C4-2B (cell line): ENCODE results near the gene NBEAL2.

Experiments used
- H3K27ac ChIP-seq: fragments of 450-650 bp; 2 replicates; pipeline ENCODE4 v1.5.1; 2017
- ZFX ChIP-seq: fragments of 450-650 bp; IDR thresholded peaks from 2 replicates; pipeline ENCODE4 v1.6.1; 2017
- TF ChIP-seq, protein P1 (sequence below): fragments of 450-650 bp; conservative IDR thresholded peaks from 2 replicates; pipeline ENCODE4 v1.5.1; 2017; ENCODE audit warnings: mild to moderate bottlenecking

NBEAL2 gene

DNA sequence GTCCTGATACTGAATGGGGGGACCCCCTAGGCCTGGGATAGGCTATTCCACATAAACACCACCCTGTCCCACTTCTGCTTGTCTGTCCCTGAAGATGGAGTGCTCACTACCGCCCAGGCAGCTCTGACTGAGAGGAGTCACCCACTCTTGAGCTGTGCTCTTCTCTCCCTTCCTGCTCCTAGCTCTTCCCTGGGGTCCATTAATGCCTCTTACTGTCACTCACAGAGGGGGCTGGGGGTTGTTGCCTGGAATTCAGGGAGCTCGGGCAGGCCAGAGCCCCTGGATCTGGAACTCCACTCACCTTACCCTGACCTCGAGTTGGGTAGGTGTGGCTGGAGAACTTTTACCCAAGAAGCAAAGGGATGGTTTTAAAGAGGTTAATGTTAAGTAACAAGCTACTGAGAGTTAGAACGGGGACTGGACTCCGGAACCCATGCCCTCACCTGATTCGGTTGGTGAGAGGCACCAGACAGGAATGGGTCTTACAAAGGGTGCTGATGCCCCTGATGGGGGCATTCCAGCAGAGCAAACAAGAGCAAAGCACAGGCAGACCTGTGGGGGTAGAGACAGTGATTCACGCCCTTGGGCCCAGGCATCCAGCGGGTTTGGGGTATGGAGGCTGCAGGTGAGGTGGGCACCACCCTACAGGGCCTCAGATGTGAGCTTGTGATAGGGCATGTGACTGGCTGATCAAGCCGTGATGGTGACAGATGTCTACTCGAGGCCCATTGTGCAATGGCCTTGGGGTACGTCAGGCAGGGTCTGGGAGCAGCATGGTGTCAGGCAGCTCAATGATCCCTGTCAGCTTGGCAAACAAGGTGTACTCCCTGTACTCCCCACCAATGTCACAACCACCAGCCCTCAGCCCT is 5.4 kb downstream of the NBEAL2 start:
- TF ChIP-seq, protein P1, sequence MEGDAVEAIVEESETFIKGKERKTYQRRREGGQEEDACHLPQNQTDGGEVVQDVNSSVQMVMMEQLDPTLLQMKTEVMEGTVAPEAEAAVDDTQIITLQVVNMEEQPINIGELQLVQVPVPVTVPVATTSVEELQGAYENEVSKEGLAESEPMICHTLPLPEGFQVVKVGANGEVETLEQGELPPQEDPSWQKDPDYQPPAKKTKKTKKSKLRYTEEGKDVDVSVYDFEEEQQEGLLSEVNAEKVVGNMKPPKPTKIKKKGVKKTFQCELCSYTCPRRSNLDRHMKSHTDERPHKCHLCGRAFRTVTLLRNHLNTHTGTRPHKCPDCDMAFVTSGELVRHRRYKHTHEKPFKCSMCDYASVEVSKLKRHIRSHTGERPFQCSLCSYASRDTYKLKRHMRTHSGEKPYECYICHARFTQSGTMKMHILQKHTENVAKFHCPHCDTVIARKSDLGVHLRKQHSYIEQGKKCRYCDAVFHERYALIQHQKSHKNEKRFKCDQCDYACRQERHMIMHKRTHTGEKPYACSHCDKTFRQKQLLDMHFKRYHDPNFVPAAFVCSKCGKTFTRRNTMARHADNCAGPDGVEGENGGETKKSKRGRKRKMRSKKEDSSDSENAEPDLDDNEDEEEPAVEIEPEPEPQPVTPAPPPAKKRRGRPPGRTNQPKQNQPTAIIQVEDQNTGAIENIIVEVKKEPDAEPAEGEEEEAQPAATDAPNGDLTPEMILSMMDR: no peak
- no peak for TF ChIP-seq ZFX

DNA sequence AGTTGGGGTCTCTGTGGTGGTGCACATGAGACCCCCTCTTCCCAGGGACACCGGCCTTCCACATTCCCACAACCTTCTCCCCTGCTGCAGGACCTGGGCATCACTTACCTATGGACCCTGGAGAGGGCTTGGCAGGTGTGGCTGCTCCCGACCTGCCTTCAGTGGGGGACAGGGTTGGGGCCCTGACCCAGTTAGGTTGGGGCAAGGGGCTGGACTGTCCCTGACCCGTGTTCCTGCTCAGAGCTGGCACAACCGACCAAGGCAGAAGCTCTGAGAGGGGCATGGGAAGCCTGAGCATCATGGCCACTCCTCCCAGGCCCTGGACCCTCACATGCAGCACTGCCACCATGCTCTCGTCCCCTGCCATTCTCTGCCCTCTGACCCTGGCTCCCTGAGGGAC is 6.1 kb downstream of the NBEAL2 start:
- no peak overlapping the region for H3K27ac ChIP-seq
- TF ChIP-seq, protein P1: no peak
- no peak for TF ChIP-seq ZFX

More for the DNA sequence above, 5.4 kb downstream of the NBEAL2 start:
- no peak overlapping the region for H3K27ac ChIP-seq

DNA sequence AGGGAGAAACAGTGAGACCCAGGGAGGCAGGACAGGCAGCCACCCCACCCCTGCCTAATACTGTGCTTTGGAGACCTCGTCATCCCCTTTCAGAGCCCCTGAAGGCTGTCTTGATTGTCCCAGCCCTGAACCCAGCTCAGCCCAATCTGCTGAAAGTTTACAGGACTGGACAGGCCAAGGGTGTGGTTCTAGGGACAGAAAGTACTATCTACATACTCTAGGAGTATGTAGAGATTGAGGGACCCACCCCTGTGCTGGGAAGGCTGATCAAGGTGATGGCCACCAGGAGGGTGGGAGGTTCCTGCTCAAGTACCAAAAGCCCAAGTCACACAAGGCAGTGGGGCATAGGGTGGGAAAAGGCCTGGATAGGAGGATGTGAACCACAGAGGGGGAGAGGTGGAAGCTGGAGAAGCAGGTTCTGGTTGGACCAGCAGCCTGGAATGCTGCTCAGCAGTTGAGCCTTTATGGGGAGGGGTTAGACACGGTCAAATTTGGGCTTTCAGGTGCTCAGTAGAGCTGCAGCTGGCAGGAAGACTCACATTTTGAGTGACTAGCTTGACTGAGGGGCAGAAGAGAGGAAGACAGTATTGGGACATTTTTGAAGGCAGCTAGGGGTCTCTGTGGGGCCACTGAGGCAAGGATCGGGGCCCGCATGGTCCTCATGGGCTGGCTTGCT is 6.7 kb downstream of the NBEAL2 start:
- H3K27ac ChIP-seq: no peak overlapping the region
- TF ChIP-seq, protein P1: no peak
- TF ChIP-seq ZFX: no peak

DNA sequence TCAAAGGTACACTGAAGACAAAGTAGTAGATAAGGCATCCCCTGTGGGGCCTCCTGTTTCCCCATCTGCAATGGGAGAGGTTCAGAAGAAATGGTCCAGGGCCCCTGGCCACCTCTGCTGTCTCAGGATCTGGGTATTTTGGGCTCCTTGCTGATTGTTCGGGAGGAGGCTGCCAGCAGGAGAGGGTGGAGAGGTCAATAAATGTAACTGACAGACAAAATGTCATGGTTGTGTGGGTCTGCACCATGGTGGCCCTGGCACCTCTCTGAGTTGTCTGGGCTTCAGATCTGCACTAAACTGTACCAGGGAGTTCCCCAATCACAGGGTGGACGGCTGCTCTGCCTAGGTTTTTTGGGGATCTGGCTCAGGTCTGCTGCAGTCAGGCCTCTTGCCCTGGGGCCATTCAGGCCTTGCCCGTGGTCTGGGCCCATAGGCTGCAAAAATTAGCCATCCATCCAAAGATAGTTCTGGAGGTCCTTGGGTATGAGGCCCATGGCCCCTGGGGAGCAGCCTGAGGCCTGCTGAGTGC is 7.4 kb downstream of the NBEAL2 start:
- no peak for TF ChIP-seq ZFX
- TF ChIP-seq, protein P1: no peak
- H3K27ac ChIP-seq: no peak overlapping the region

DNA sequence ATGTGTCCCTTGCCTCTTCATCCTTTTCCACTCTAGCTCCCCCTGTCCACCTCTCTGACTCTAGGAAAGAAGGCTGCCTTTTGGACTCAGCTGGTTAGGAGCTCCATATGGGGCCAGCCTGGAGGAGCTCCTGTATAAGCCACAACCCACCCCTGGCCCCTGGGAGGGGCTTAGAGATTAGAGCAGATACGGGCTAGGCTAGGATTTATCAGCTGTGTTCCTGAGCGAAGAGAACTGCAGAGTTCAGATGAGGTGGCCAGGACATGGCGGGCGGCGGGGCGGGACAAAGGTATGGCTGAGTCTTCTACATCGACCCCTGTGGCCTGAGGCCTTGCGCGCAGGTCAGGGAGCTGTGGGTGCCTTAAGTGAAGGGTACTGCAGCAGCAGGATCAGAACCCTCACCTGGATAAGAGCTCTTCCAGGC is 7.9 kb downstream of the NBEAL2 start:
- no peak for TF ChIP-seq ZFX
- TF ChIP-seq, protein P1: no peak
- no peak overlapping the region for H3K27ac ChIP-seq

DNA sequence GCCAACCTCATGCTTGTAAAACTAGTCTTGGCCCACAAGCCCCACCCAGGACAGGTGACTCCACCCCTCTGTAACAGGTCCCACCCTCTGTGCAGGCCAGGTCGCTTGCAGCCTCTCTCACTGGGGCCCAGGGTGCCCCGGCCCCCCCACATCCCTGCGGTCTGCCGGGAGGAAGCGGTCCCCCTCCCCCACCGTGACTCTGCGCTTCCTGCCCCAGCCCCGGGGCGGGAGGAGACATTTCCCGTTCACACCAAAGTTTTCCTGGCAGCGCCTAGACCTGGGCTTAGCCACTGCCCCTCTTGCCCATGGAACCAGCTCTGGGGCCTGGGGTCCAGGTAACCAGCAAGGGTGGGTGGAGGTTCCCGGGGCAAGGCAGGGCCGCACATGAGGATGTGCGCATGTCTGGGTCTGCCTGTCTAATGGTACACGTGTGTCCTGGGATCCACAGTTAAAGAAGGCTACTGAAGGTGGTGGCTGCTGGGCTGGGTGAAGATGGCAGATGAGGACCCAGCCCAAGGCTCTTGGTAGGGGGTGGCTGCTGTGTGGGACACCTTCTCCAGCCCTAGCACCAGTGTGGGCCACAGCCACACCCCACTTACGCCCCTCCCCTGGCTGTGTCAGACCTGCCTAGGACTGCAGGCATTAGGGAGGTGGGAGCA is 8.4 kb downstream of the NBEAL2 start:
- no peak overlapping the region for H3K27ac ChIP-seq

More for the DNA sequence above, 8.4 kb downstream of the NBEAL2 start:
- TF ChIP-seq ZFX: no peak
- TF ChIP-seq, protein P1: no peak
